Activated naive CD4-positive, alpha-beta T cell treated with anti-CD3 and anti-CD28 coated beads, Interleukin-2, amount 10 ng/mL, durations not matched to agents 7 days and 5 days (primary cell): ENCODE measurements around the gene NR6A1.

ENCODE experiments used
- CTCF ChIA-PET: fragments of 350-600 bp; sonication (Branson Sonifier 250); formaldehyde crosslinking; loops from one replicate; lab custom pipeline; 2021; ENCODE audit warnings: antibody characterized with exemption; lab: Charles Lee
- DNase-seq: peaks from one replicate; pipeline ENCODE4 v3.0.0-alpha.2; 2020
- H3K27ac Mint-ChIP-seq: one replicate; pipeline ENCODE4 v1.8.0; 2021; ENCODE audit warnings: mild to moderate bottlenecking, moderate library complexity, mixed read lengths
- H3K27me3 Mint-ChIP-seq: one replicate; pipeline ENCODE4 v1.8.0; 2021; ENCODE audit warnings: mild to moderate bottlenecking, mixed read lengths
- H3K36me3 Mint-ChIP-seq: one replicate; pipeline ENCODE4 v1.8.0; 2021; ENCODE audit warnings: mixed read lengths
- H3K4me1 Mint-ChIP-seq: one replicate; pipeline ENCODE4 v1.8.0; 2021; ENCODE audit warnings: mixed read lengths
- H3K4me3 Mint-ChIP-seq: one replicate; pipeline ENCODE4 v1.8.0; 2021; ENCODE audit warnings: mild to moderate bottlenecking, moderate library complexity, mixed read lengths
- H3K9me3 Mint-ChIP-seq: one replicate; pipeline ENCODE4 v1.8.0; 2021; ENCODE audit warnings: mixed read lengths

The NR6A1 gene

DNA sequence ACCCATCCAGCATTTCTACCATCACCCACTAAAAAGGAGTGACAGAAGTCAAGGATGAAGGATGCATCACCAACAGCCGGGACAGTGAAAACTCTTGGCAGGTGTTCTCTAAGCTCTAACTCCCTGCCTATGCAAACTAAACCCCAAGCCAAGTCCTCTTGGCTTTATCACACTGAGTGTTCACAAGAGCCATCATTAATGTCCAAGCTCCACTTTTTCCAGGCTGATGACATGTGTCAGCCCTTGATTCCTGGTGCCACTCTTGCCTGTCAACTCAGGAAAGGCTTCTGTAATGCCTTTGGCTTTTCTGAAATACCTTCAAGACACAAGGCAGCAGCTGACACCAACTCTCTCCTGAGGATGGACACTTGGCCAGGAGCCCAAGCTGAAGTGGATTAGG is 86.9 kb downstream of the NR6A1 start:
- H3K4me1 Mint-ChIP-seq = no peaks in the 10 kb centered on the region
- CTCF ChIA-PET = interaction anchor here (1.8 kb wide), 1 partner anchor 67 kb away, joined by 5 read pairs; no protein-coding TSS in a partner anchor
- no peaks in the 10 kb centered on the region for H3K9me3 Mint-ChIP-seq
- H3K27ac Mint-ChIP-seq = no peak overlapping the region
- H3K36me3 Mint-ChIP-seq = no peaks in the 10 kb centered on the region
- H3K4me3 Mint-ChIP-seq = no peak overlapping the region
- peaks cover 10% of the 10 kb centered on the region for H3K27me3 Mint-ChIP-seq
- no peak for DNase-seq

DNA sequence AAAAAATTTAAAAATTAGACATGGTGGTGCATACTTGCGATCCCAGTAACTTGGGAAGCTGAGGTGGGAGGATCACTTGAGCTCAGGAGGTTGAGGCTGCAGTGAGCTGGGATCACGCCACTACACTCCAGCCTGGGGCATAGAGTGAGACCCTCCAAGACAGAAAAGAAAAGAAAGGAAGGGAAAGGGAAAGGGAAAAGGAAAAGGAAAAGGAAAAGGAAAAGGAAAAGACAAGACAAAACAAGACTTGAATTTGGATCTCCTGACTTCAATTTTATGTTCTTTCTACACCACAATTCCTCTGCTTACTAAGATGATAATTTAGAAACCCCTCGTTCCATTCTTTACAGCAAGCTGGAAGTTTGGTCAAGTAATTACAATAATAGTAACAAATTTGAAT is 88.1 kb downstream of the NR6A1 start:
- CTCF ChIA-PET = interaction anchor here (0.7 to 1.8 kb wide), 2 partner anchors 61 to 66 kb away, joined by 5 read pairs; no protein-coding TSS in a partner anchor
- Mint-ChIP-seq H3K4me3 (no peak overlapping the region), H3K27me3 (peaks cover 10% of the 10 kb centered on the region), H3K36me3 (no peaks in the 10 kb centered on the region), H3K4me1 (no peaks in the 10 kb centered on the region), H3K27ac (no peak overlapping the region), H3K9me3 (no peaks in the 10 kb centered on the region)
- DNase-seq = no peak

DNA sequence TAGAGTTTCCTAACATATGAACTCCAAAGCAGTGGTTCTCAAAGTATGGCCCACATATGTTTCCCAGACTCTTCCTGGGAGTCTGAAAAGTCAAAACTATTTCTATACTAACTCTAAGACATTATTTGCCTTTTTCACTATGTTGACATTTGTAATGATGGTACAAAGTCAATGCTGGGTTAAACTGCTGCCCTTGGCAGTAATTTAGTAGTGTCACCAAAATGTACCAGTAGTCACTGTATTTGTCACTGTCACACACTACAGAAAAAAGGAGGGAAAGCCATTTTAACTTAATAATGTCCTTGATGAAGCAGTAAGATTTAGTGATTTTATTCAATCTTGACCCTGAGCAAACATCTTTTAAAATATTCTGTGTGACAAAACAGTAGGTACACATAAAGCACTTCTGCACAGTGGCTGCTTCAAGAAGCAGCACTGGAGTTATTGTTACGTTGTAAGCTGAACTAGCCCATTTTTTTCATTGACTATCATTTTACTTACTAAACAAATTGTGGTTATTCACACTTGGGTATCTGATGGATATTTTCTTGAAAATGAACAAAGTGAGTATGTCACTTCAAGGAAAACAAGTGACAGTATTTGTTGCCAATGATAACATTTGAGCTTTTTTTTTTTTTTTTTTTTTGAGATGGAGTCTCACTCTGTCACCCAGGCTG is 90.3 kb downstream of the NR6A1 start:
- Mint-ChIP-seq H3K36me3 (no peaks in the 10 kb centered on the region), H3K9me3 (no peaks in the 10 kb centered on the region), H3K4me3 (no peak overlapping the region), H3K27ac (no peak overlapping the region), H3K4me1 (no peaks in the 10 kb centered on the region), H3K27me3 (peaks cover 10% of the 10 kb centered on the region)
- CTCF ChIA-PET = interaction anchor here (1.0 kb wide), 1 partner anchor 85 kb away, joined by 3 read pairs; no protein-coding TSS in a partner anchor
- DNase-seq = no peak

DNA sequence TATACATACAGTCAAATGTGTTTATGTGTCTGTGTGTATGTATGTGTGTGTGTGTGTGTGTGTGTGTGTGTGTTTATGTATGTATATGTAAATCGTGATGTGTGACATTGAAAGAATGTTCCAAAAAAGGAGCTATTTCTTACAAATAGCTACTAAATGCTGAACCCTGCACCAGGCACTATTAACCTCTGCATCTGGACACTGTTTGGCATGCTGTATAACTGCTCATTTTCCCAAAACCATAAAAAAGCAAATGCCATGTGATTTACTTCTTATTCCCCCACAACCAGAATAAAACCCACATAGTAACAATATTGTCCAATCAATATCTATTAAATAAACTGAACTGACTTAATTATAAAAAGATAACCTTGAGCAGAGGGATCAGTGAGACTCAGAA is 91.1 kb downstream of the NR6A1 start:
- CTCF ChIA-PET = interaction anchor here (0.7 to 1.0 kb wide), 2 partner anchors 86 to 134 kb away, joined by 3 read pairs; no protein-coding TSS in a partner anchor
- no peaks in the 10 kb centered on the region for H3K4me1 Mint-ChIP-seq
- peaks cover 10% of the 10 kb centered on the region for H3K27me3 Mint-ChIP-seq
- no peaks in the 10 kb centered on the region for H3K9me3 Mint-ChIP-seq
- no peaks in the 10 kb centered on the region for H3K36me3 Mint-ChIP-seq
- no peak overlapping the region for H3K27ac Mint-ChIP-seq
- H3K4me3 Mint-ChIP-seq = no peak overlapping the region
- DNase-seq = no peak

DNA sequence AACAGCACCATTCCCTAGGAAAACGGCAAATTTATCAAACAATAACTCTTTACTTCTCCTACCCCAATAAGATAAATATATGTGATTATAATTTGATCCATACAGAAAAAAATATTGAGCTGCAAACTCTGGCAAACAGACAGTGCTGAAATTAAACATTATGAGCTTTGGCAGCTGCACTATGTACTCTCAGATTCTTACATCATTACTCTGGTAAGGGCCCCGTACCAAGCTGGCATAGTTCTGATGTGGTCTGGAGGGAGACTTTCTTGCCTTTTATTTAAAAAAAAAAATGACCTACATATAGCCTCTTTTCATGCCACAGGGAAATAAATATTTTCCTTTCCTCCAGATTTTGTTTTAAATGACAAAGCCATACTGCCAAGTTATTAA is 95.0 kb downstream of the NR6A1 start:
- H3K4me1 Mint-ChIP-seq = peaks cover 16% of the 10 kb centered on the region

DNA sequence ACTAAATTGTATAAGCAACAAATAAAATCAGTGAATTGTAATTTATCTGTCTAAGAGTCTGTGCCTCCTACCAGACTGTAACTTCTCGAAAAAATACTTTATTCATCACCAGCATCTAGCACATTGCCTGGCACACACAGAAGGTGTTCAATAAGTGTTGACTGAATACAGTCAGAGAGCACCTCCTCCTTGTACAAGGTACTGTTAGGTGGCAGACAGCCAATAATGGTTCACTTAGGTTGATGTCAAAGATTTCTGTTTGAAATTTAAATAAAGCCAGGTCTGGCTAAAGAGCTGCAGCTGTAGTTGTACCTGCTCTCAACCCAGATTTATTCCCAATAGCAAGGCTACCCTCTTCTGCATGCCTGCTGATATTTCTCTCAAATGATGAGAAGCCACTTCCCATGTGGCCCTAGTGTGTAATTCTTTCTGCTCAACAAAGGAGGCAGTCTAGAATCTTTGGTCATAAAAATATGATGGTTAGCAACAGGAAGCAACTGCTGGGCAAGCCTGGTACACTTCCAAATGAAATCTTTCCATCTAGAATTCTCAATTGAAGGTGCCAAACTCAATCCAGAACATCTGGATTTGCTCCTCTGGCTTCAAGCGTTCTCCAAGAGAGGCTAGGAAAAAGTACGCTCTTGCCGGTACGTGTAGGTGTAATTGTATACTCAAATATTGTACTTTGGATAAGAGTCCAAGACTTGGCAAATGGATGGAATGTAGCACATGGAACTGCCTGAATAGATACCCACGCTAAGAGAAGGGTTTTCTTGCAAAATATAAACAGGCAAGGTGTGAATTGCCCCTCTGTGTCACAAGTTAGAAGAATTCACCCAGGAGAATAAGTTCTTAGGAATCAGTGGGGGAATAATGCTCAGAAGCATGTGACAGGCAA is 95.6 kb downstream of the NR6A1 start:
- CTCF ChIA-PET = interaction anchor here (0.8 kb wide), 1 partner anchor 59 kb away, joined by 3 read pairs; no protein-coding TSS in a partner anchor
- Mint-ChIP-seq H3K9me3 (peaks cover 5% of the 10 kb centered on the region), H3K4me1 (peaks cover 20% of the 10 kb centered on the region), H3K27ac (no peak overlapping the region), H3K27me3 (no peaks in the 10 kb centered on the region), H3K4me3 (no peak overlapping the region), H3K36me3 (no peaks in the 10 kb centered on the region)
- DNase-seq = no peak

More for the DNA sequence above, 95.0 kb downstream of the NR6A1 start:
- H3K27ac Mint-ChIP-seq = no peak overlapping the region
- H3K4me3 Mint-ChIP-seq = no peak overlapping the region
- H3K27me3 Mint-ChIP-seq = no peaks in the 10 kb centered on the region
- no peak for DNase-seq
- CTCF ChIA-PET = no interaction called here
- no peaks in the 10 kb centered on the region for H3K36me3 Mint-ChIP-seq
- peaks cover 5% of the 10 kb centered on the region for H3K9me3 Mint-ChIP-seq

DNA sequence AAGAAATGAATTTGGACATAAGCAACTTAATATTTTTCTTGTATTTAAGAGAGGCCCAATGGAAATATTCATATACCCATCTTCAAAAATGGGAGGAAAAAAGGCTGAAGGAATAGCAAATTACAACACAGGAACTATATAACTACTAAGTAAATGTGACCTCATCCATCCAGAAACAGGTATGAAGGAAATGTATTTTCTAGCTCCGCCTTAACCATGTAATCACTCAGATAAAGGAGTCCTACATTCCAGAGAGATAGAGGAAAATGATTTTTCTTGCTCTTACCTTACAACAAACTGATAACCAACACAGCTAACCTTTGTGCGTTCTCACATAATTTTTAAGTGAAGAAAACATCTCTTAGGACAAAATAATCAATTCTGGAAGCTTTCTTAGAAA is 96.5 kb downstream of the NR6A1 start:
- CTCF ChIA-PET = interaction anchor here (0.8 kb wide), 1 partner anchor 60 kb away, joined by 3 read pairs; no protein-coding TSS in a partner anchor
- H3K4me3 Mint-ChIP-seq = no peak overlapping the region
- H3K9me3 Mint-ChIP-seq = peaks cover 5% of the 10 kb centered on the region
- no peaks in the 10 kb centered on the region for H3K27me3 Mint-ChIP-seq
- peaks cover 20% of the 10 kb centered on the region for H3K4me1 Mint-ChIP-seq
- no peak overlapping the region for H3K27ac Mint-ChIP-seq
- no peaks in the 10 kb centered on the region for H3K36me3 Mint-ChIP-seq
- no peak for DNase-seq

DNA sequence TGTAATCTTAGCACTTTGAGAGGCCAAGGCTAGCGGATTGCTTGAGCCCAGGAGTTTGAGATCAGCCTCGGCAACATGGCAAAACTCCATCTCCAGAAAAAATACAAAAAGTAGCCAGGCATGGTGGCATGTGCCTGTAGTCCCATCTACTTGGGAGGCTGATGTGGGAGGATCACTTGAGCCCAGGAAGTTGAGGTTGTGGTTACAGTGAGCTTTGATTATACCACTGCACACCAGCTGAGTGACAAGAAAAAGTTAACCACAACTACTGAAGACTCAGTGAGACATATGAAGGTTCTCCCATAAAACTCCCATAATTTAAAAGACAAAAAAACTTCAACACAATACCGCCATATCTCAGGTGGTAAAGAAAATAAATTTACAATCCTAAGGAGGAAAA is 98.0 kb downstream of the NR6A1 start:
- peak; percentile 33 for DNase-seq
- Mint-ChIP-seq H3K27ac (no peak overlapping the region), H3K4me3 (no peak overlapping the region), H3K36me3 (no peaks in the 10 kb centered on the region), H3K27me3 (no peaks in the 10 kb centered on the region), H3K9me3 (peaks cover 5% of the 10 kb centered on the region), H3K4me1 (peaks cover 20% of the 10 kb centered on the region)
- CTCF ChIA-PET = interaction anchor here (0.7 to 0.8 kb wide), 2 partner anchors 39 to 228 kb away, joined by 3 read pairs; no protein-coding TSS in a partner anchor

DNA sequence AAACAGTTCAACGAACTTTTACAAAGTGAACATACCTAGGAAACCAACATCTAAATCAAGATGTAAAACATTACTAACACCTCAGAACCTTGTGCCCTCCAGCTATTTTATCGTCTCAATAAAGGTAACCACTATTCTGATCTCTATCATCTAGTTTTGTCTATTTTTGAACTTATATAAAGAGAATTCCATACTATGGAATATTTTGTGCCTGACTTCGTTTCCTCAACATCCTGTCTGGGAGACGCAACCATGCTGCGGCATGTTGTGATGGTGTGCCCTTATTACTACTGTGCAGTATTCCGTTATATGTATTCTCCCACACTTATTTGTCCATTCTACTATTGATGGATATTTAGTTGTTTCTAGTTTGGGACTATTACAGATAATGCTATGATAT is 99.2 kb downstream of the NR6A1 start:
- no peak for DNase-seq
- no peaks in the 10 kb centered on the region for H3K27me3 Mint-ChIP-seq
- H3K27ac Mint-ChIP-seq = no peak overlapping the region
- CTCF ChIA-PET = interaction anchor here (1.2 kb wide), 1 partner anchor 120 kb away, joined by 4 read pairs; no protein-coding TSS in a partner anchor
- H3K4me1 Mint-ChIP-seq = peaks cover 20% of the 10 kb centered on the region
- no peaks in the 10 kb centered on the region for H3K36me3 Mint-ChIP-seq
- peaks cover 5% of the 10 kb centered on the region for H3K9me3 Mint-ChIP-seq
- no peak overlapping the region for H3K4me3 Mint-ChIP-seq

DNA sequence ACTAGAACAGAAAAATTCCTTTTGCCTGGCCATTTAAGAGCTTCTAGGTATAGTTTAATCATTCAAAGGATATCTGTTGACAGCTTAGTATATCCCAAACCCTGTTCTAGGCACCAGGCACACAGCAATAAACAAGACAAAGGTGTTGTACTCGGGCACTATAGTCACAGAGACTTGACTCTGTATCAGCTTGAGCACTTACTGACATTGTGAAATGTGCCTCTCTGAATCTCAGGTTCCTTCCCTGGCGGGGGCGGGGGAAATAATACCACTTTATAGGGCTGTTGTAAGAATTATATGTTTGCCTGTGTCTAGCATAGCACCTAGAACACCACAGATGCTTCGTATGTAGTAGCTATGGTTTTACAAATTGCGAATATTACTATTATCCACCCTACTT is 104.5 kb downstream of the NR6A1 start:
- Mint-ChIP-seq H3K4me3 (no peak overlapping the region), H3K27ac (no peak overlapping the region), H3K36me3 (no peaks in the 10 kb centered on the region), H3K9me3 (no peaks in the 10 kb centered on the region), H3K4me1 (peaks cover 4% of the 10 kb centered on the region), H3K27me3 (no peaks in the 10 kb centered on the region)
- no peak for DNase-seq
- CTCF ChIA-PET = interaction anchor here (1.2 kb wide), 1 partner anchor 49 kb away, joined by 4 read pairs; no protein-coding TSS in a partner anchor

DNA sequence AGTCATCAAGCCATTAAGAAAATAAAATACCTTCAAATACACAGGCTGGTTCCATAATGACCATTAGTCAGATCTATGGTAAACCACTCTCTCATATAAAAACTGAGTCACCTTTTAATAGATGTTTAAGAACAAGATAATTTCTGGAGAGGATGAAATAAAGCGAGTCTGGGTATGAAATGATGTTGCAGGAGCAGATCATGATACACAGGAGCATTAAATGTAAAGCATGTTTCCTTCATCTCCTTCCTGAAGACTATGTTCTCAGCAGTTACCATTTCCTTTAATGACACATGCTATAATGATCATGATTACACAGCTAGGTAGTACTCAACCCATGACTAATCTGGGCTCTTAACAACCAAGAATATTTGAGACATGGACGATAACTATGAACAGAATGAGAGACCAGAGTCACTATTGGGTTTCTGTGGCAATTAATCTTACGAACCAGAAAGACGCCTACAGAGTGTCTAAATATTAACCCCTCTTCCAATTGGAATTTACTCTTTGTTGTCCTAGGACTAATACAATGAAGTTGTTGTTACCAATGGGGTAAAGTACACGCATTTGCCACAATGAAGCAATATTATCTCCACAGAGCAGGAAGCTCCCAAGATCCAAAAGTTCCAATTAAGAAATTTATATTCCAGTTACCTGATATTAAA is 105.6 kb downstream of the NR6A1 start:
- CTCF ChIA-PET = no interaction called here
- Mint-ChIP-seq H3K4me1 (peaks cover 3% of the 10 kb centered on the region), H3K27me3 (no peaks in the 10 kb centered on the region), H3K36me3 (no peaks in the 10 kb centered on the region), H3K4me3 (no peak overlapping the region), H3K27ac (no peak overlapping the region), H3K9me3 (no peaks in the 10 kb centered on the region)
- DNase-seq = no peak

DNA sequence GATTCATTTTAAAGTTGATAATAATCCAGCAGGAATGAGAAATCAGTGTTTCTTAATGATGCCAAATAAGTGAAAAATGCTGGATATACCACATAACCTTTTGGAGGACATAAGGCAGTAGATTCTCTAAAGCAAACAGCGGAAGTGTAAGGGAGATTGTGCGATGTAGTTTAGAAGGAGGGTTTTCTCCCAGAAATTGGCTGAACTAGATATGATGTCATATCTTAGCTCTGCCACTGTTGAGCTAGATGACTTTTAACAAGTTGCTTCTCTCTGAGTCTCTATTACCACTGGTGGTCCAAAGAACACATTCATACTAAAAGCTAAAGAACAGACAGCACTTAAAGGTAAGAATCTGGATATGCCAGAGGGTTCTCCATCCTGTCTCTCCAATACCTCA is 107.0 kb downstream of the NR6A1 start:
- Mint-ChIP-seq H3K36me3 (no peaks in the 10 kb centered on the region), H3K9me3 (no peaks in the 10 kb centered on the region), H3K27me3 (peaks cover 2% of the 10 kb centered on the region), H3K4me1 (peaks cover 16% of the 10 kb centered on the region), H3K4me3 (no peak overlapping the region), H3K27ac (no peak overlapping the region)
- no peak for DNase-seq
- CTCF ChIA-PET = interaction anchor here (0.6 kb wide), 1 partner anchor 204 kb away, joined by 3 read pairs; no protein-coding TSS in a partner anchor

DNA sequence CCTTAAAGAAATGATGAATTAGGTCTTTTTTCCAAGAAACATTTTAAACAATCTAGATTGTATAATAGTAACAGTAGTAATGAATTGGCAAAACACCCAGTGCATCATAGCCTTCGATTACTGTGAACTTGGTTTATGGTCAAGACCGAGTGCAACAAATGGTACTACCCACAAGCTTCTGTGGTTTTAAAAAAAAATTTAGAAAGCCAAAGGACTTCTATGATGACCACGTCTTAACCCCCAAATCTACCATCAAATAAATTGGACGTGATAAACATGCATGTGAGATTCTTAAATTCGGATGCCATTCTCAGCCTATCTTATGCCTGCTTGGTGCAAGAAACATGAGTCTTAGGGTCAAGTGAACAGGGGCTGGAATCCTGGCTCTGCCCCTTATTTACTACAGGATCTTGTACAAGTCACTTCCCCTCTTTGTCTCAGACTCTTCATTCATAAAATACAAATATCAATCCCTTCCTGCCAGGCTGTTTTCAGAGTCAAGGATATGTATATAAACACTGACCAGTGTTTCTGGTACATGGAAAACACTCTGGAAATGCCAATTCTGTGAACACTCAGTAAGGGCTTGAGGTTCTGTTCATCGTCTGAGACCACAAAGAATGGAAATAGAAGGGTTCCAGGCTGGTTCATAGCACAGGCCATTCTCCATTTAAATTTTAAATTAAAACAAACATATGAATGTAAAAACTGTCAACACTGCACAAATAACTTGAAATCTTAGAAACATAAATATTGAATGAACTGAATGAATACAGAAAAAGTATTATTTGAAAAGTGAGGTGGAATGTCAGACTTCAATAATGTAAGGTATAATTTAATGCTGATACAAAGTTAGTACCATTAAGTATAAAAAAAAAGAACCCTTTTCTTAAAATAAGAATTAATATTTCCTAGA is 107.8 kb downstream of the NR6A1 start:
- no peak overlapping the region for H3K4me3 Mint-ChIP-seq
- H3K27me3 Mint-ChIP-seq = peaks cover 10% of the 10 kb centered on the region
- H3K9me3 Mint-ChIP-seq = no peaks in the 10 kb centered on the region
- H3K4me1 Mint-ChIP-seq = peaks cover 25% of the 10 kb centered on the region
- no peak for DNase-seq
- CTCF ChIA-PET = no interaction called here
- no peak overlapping the region for H3K27ac Mint-ChIP-seq
- H3K36me3 Mint-ChIP-seq = no peaks in the 10 kb centered on the region
